Femur (tissue), 1 donor: ENCODE data around the gene SCN3A.
A peak's percentile ranks its signal among the peaks of the same experiment; 100 is the strongest.

Source experiments
- DNase-seq: peaks from one replicate; pipeline ENCODE4 v3.0.0-alpha.2; 2017

SCN3A gene

GRCh38 chr2:165203689-165204559, at the start of gene SCN3A:
SCN3A (minus strand) TSS chr2:165204050; CDS start chr2:165176394, 27,656 bp downstream.
- DNase-seq, result peak; percentile 27

- no peak for DNase-seq
Observed at GRCh38 chr2:165253178-165253577, 49.3 kb upstream of the SCN3A start.

GRCh38 chr2:165251366-165251765, 47.5 kb upstream of the SCN3A start:
- DNase-seq, result no peak

GRCh38 chr2:165248238-165248637, 44.4 kb upstream of the SCN3A start:
- no peak for DNase-seq

- no peak for DNase-seq
Observed at GRCh38 chr2:165245081-165245793, 41.4 kb upstream of the SCN3A start.

- no peak for DNase-seq
Observed at GRCh38 chr2:165240916-165241315, 37.1 kb upstream of the SCN3A start.

- no peak for DNase-seq
Observed at GRCh38 chr2:165239856-165240515, 36.1 kb upstream of the SCN3A start.

GRCh38 chr2:165239230-165239629, 35.4 kb upstream of the SCN3A start, which contains the start of gene SCN2A:
SCN2A (plus strand) TSS chr2:165239414; CDS start chr2:165295824, 56,410 bp downstream.
- DNase-seq, result no peak

GRCh38 chr2:165238295-165238694, 34.4 kb upstream of the SCN3A start:
- no peak for DNase-seq

GRCh38 chr2:165237056-165237455, 33.2 kb upstream of the SCN3A start:
- DNase-seq, result no peak

GRCh38 chr2:165227571-165227970, 23.7 kb upstream of the SCN3A start:
- no peak for DNase-seq

GRCh38 chr2:165224941-165225340, 21.1 kb upstream of the SCN3A start:
- DNase-seq, result no peak

GRCh38 chr2:165219481-165219880, 15.6 kb upstream of the SCN3A start:
- DNase-seq, result no peak

GRCh38 chr2:165214093-165214492, 10.2 kb upstream of the SCN3A start:
- no peak for DNase-seq

- no peak for DNase-seq
Observed at GRCh38 chr2:165208094-165208493, 4.2 kb upstream of the SCN3A start.

GRCh38 chr2:165205865-165206264, 2.0 kb upstream of the SCN3A start:
- no peak for DNase-seq

GRCh38 chr2:165202239-165202638, 1.6 kb downstream of the SCN3A start:
- no peak for DNase-seq

GRCh38 chr2:165198181-165198580, 5.7 kb downstream of the SCN3A start:
- no peak for DNase-seq

- no peak for DNase-seq
Observed at GRCh38 chr2:165197346-165197745, 6.5 kb downstream of the SCN3A start.

GRCh38 chr2:165196411-165196810, 7.4 kb downstream of the SCN3A start:
- no peak for DNase-seq

GRCh38 chr2:165193178-165193777, 10.6 kb downstream of the SCN3A start:
- DNase-seq, result no peak

GRCh38 chr2:165192729-165193128, 11.1 kb downstream of the SCN3A start:
- DNase-seq, result no peak
